HG02588 (cell line): ENCODE data around the gene RPRD1B.

Source experiments
- ATAC-seq: cut with Tn5 transposase; IDR thresholded peaks from one replicate; pipeline ENCODE4 v1.9.1; 2021; ENCODE audit warnings: mild to moderate bottlenecking, moderate library complexity; ENCODE audit not compliant: unreplicated experiment

Gene RPRD1B

GRCh38 chr20:38116409-38117165 is 83.0 kb downstream of the RPRD1B start:
- no peak for ATAC-seq

GRCh38 chr20:38117205-38117604 is 83.7 kb downstream of the RPRD1B start:
- ATAC-seq = no peak

DNA sequence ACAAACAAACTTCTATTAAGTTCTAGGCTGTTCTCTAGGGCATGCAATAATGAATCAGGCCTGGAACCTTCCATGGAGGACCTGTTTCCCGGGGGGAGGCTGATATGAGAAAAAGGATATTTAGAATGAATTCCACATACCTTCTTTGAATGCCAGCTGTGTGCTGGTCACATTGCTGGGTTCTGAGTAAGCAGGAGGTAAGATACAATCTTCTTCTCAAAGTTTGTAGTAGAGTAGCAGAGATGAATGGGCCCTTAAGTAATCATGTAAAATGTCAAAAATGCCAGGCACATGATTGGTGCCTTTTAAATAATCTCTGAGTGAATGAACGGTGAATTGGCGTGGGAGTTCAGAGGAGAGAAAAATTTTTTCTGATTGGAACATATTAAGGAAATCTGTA is 84.1 kb downstream of the RPRD1B start:
- ATAC-seq = no peak

GRCh38 chr20:38119446-38119845 is 85.9 kb downstream of the RPRD1B start:
- ATAC-seq = no peak

DNA sequence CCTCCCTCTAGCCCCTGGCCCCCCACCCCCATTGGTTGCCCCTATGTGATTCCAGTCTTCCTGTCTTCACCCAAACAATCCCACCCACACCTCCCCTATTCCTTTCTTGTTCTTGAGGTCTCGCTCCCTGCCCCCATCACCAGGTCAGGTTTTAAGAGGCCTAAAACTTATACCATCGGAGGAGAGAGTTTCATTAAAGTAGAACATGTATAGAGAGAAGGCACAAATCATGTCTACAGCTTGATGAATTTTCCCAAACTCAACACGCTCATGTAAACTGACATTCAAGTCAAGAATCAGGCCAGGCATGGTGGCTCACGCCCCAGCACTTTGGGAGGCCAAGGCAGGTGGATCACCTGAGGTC is 87.1 kb downstream of the RPRD1B start:
- ATAC-seq = no peak

DNA sequence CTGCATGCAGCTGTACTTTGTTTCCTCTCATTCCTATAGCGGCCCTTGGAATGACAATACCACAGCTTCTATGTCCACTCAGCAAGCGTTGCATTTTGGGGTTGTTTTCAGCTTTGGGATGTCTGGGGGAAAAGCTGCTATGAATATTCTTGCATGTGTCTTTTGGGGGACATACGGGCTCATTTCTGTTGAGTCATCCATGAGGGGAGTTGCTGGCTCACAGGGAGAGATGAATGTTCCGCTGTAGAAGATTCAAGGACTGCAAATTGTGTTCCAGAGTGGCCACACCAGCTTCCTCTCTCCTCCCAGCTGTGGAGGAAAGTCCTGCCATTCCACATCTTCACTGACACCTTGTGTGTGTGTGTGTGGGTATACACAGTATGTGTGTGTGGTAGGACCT is 88.2 kb downstream of the RPRD1B start:
- no peak for ATAC-seq

DNA sequence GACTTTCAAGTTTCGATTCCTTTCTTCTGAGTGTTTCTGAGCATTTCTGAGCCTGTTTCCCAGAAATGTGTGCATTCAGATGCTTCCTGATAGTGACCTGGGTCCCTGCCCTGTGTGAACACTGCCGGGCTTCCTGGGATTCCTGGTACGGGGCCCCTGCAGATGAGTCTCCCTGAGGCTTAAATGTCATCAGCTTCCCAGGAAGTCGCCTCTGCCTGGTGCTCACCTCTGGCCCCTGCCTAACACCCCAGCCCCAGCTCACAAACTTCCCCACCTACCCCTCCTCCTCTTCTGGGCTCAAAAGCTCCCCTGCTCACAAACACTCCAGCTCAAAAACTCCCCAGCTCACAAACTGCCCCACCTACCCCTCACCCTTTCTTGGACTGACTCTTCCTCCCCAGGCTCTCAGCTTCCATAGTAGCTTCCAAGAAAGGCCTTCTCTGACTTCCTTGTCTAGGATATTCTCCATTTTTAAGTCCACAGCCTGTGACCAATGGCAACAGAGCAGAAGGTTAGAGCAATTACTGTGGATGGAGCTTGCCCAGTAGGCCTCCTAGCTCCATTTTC is 89.6 kb downstream of the RPRD1B start:
- no peak for ATAC-seq

- ATAC-seq = no peak
These were observed 91.9 kb downstream of the RPRD1B start for GRCh38 chr20:38125157-38126056.

DNA sequence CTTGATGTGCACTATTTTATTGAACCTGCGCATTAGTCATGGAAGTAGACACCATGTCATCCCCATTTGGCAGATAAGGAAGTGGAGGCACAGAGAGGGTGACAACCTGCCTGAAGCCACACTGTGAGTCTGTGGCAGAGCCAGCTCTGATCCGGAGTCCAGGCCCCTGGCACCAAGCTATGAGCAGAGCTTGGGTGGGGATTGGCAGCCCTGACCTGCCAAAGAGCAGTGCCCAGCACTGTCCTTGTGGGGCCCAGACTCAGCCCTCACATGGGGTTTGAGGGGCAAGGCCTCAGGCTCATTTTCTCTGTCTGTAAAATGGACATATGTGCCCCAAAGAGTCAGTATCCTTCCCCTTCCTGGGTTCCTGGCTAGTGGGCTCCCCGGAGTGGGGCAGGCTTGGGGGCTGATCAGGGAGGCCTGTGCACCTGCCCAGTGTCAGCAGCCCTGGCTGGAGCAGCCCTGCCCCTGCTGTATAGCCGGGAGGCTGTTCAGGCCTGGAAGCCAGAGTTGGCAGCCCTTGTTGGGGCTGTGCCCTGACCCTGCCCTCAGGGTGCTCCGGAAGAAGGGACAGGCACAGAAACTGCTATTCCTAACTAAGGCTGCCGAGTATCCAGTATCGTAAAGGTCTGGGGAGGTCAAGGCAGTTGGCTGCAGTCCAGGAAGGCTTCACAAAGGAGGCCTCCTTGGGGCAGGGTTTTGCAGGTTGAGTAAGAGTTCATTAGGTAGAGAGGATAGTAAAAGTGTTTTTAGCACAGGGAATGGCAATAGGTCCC is 92.8 kb downstream of the RPRD1B start:
- no peak for ATAC-seq

GRCh38 chr20:38126932-38127621 is 93.5 kb downstream of the RPRD1B start:
- ATAC-seq = no peak

DNA sequence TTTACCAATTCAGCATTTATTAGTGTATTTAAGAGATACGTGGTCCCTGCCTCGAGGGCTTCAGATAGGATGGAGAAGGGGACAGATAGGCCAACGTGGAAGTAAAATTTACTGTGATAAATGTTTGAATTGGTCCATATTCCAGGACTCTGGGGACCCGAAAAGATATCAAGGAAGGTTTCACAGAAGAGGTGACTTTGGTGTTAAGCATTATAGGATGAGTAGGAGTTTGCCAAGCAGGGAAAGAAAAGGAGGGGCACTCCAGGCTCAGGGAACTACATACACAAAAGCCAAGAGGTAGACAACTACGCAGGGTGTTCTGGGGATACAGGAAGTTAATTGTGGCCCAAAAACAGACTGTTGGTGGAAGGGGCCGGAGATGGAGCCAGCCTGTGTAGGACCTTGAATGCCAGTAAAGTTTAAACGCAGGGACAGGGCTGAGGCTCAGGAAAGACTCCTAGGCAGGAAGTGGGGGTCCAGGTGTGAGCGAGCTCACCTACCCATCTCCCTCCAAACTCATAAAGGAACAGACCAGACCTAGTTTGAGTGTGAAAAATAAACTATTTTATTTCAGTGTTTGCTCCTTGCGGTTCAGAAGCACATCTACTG is 94.5 kb downstream of the RPRD1B start:
- ATAC-seq = no peak

DNA sequence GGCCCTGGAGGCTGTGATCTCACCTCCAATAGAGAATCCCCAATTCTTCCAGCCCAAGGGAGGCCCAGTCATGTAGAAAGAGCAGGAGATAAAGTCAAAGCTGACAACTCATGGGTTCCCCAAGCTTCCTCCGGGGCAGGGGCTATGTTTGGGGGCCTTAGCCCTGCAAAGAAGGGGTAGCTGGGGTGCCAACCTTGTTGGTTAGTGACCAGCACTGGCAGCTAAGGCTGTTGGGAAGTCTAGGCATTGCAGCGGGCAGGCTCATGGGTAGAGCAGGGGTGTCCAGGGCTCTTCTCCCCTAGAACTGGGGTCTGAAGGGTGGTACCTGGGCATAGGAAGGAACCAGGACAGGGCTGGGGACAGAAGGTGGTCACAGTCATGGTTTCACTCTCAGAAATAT is 95.1 kb downstream of the RPRD1B start:
- ATAC-seq = no peak

- ATAC-seq = no peak
These were observed 95.8 kb downstream of the RPRD1B start for GRCh38 chr20:38129248-38129865.

DNA sequence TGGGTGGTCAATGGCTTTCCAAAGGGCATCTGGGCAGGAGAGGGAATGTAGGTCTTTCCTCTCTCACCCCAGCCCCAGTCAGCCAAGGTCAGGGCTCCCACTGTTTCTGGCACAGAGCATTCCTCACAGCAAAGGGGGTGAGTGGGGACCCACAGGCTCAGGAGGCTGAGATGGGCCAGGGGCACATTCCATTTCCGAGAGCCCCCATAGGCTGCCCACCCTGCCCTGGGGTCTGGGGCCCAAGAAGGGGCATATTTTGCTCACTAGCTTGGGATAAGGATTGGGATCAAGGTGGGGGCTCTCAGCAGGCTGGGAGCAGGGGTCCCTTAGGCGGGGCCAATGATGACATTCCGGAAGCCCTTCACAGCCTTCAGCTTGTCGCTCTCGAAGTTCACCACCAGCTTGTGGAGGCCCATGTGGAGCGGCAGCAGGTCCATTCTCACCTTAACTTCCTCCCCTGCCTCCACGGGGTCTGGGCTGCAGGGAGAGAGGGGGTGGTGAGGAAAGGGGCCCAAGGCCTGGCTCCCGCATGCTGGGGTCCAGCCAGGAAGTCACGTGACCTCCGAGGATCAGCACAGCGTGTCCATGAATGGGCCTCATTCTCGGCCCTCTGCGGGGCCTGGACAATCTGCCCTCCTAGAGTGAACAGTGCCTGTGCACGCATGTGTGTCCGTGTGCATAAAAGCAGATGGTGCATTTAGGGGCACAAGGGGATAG is 96.5 kb downstream of the RPRD1B start:
- ATAC-seq = no peak

DNA sequence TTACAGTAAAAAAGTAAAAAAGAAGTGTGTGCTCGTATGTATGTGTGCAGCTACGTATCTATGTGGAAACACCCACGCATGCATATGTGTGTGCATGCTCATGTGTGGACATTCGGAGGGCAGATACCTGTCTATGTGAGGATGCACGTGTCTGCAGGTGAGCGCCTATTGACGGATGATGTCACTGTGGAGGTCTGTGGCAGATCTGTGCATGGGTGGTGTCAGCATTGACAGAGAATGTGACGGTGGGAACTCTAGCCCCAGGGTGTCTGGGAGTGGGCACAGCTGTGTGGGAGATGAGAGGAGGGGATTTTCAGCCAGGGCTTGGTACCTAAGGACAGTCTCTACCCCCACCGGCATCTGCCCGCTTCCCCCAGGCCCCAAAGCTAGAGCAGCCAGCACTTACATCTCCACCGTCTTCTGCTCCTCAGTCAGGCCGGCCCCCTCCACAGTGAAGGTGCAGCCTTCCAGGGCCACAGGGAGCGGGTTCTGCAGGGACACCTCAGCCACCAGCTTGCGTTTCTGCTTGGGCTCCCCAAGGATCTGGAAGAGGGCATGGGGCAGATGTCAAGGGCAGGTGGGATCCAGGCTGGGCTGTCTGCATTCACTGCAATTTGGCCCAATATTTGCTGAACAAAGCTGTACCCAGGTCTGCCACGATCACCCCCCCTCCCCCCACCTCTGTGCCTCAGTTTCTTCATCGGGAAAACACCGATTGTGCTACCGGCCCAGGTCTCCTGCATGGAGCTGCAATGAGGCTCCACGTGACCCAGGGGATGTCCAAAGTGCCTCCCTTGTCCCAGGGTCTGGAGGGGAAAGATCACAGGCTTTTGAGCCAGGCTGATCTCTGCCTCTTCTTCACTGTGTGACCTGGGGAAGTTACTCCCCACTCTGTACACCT is 97.4 kb downstream of the RPRD1B start:
- ATAC-seq = no peak

DNA sequence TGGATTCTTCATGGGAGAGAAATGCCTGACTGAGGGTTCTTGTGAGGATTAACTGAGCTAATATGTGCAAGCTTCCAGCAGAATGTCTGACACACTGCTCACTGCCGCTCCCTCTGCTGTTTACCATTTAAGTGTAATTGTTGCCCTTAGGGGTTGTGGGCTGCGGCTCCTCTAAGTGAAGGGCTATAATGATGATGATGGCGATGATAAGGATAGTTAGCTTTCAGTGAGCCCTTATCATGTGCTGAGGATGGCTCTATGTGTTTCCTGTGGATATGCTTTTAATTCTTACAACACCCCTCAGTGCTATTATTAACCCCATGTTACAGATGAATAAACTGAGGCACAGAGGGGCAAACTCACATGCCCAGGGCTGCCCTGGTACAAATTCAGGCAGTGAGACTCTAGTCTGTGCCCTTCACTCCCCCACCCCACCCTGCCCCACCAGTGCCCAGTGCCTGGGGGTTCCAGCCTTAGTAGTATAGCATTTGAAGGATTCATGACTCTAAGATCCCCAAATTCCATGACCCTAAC is 98.1 kb downstream of the RPRD1B start:
- ATAC-seq = no peak

DNA sequence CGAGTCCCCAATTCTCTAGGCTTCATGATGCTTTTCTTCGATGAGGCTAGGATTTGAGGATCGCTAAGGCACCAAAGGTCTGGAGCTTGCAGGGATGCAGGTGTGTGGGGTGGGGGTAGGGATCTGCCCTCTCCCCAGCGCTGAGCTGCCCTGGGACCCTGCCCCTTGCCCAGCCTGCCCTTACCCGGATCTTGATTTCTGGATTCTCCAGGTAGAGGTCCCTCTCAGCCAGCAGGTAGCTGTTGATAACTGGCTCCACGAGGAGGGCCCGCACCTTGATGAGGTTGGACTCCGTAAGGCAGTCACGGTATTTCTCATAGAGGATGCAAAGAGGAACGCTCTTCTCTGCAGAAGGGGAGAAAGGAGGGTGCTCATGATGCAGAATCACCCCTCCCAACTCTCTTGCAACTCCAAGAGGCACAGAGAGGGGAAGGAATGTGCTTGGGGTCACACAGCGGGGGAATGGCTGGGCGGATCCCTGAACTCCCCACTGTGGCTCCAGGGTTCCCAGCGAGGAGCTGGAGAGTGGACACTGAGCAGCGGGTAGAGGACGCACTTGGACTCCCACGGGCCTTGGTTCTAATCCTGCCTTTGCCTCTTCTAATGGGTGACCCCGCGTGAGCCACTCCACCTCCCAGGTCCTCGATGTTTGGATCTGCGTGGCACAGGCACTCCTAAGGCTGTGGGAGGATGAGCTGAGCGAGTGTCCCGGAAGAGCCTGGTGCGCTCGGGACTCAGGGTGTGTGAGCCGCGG is 98.8 kb downstream of the RPRD1B start:
- no peak for ATAC-seq
